H1 (cell line): ENCODE results near the gene RPL38. TPM values are rescaled to one million over a fixed set of nuclear protein-coding genes. Genes with fewer than 3 reads are reported as not detected.

Experiments used
- CTCF ChIA-PET: fragments of 300-600 bp; sonication (Branson Sonifier 250); formaldehyde crosslinking; loops from one replicate; lab custom pipeline; 2021; ENCODE audit not compliant: partially characterized antibody; lab: Charles Lee
- POLR2A ChIA-PET: fragments of 300-600 bp; sonication (Branson Sonifier 250); formaldehyde crosslinking; loops from one replicate; lab custom pipeline; 2021; ENCODE audit warnings: inconsistent platforms; ENCODE audit not compliant: partially characterized antibody; lab: Charles Lee
- DNase-seq, 2 experiments: peaks; one replicate each; pipeline versions ENCODE4 v3.0.0 to v3.0.0-alpha.2; 2010 to 2022; ENCODE audit warnings: low spot score in 2 of 2, low read depth in 1 of 2, mixed read lengths in 1 of 2
- FAIRE-seq: peaks from 2 replicates; lab custom pipeline; 2011; peaks lifted over from hg19 to GRCh38; lab: Jason Lieb, UNC
- H2AFZ ChIP-seq: 2 replicates; pipeline ENCODE4 v1.8.1; 2012; ENCODE audit warnings: low read length, inconsistent platforms
- H2AK5ac ChIP-seq: 2 replicates; pipeline ENCODE4 v1.6.1; 2013; ENCODE audit warnings: low read depth, low read length
- H2BK120ac ChIP-seq: replicated peaks from 2 replicates; pipeline ENCODE3; 2013; ENCODE audit warnings: low read depth, low read length, inconsistent platforms
- H2BK12ac ChIP-seq: 2 replicates; pipeline ENCODE4 v1.6.1; 2013; ENCODE audit warnings: low read depth, low read length
- H2BK15ac ChIP-seq: 2 replicates; pipeline ENCODE4 v1.6.1; 2013; ENCODE audit warnings: low read length
- H2BK20ac ChIP-seq: 2 replicates; pipeline ENCODE4 v1.6.1; 2013; ENCODE audit warnings: low read length
- H2BK5ac ChIP-seq: 2 replicates; pipeline ENCODE4 v1.6.1; 2013; ENCODE audit warnings: low read depth, low read length
- H3K14ac ChIP-seq: 2 replicates; pipeline ENCODE4 v1.6.1; 2013; ENCODE audit warnings: inconsistent platforms; ENCODE audit not compliant: insufficient read length
- H3K18ac ChIP-seq: 2 replicates; pipeline ENCODE4 v1.6.1; 2013; ENCODE audit warnings: low read length; ENCODE audit errors: extremely low read depth
- H3K23ac ChIP-seq: 2 replicates; pipeline ENCODE4 v1.6.1; 2013; ENCODE audit warnings: inconsistent platforms; ENCODE audit not compliant: insufficient read length
- H3K23me2 ChIP-seq: 2 replicates; pipeline ENCODE4 v1.6.1; 2013; ENCODE audit warnings: low read depth, low read length
- H3K27ac ChIP-seq: 2 replicates; pipeline ENCODE4 v1.6.1; 2011; ENCODE audit warnings: low read depth, low read length, inconsistent platforms
- H3K27me3 ChIP-seq, 4 experiments: replicated peaks in 1 of 4; 1 replicate in 1 of 4; 2 replicates in 3 of 4; pipeline versions ENCODE4 v1.6.1 to v1.8.1; 2011 to 2013; ENCODE audit warnings: low read length in 3 of 4, mild to moderate bottlenecking in 3 of 4, inconsistent platforms in 2 of 4, mixed read lengths in 2 of 4, moderate library complexity in 1 of 4; ENCODE audit not compliant: control insufficient read depth in 3 of 4, insufficient read depth in 3 of 4; ENCODE audit errors: extremely low read depth in 1 of 4
- H3K36me3 ChIP-seq, 4 experiments: 2 replicates each; pipeline versions ENCODE4 v1.6.1 to v1.8.1; 2011 to 2013; ENCODE audit warnings: mild to moderate bottlenecking in 4 of 4, low read length in 3 of 4, moderate library complexity in 2 of 4, control low read depth in 1 of 4, inconsistent platforms in 1 of 4; ENCODE audit not compliant: insufficient read depth in 4 of 4, control insufficient read depth in 2 of 4
- H3K4ac ChIP-seq: replicated peaks from 2 replicates; pipeline ENCODE3; 2013; ENCODE audit warnings: low read length, low read depth, mixed read lengths, inconsistent platforms; ENCODE audit not compliant: insufficient read length
- H3K4me1 ChIP-seq, 4 experiments: replicated peaks in 1 of 4; 1 replicate in 1 of 4; 2 replicates in 3 of 4; pipeline versions ENCODE4 v1.6.1 to v1.8.1; 2011 to 2013; ENCODE audit warnings: low read length in 3 of 4, inconsistent platforms in 2 of 4, mixed read lengths in 1 of 4; ENCODE audit not compliant: insufficient read depth in 4 of 4, control insufficient read depth in 3 of 4
- H3K4me2 ChIP-seq, 2 experiments: 2 replicates each; pipeline versions ENCODE4 v1.6.1 to v1.8.1; 2011 to 2013; ENCODE audit warnings: low read depth in 2 of 2, low read length in 2 of 2, control low read depth in 1 of 2, inconsistent platforms in 1 of 2, mild to moderate bottlenecking in 1 of 2; ENCODE audit not compliant: insufficient read depth in 1 of 2
- H3K4me3 ChIP-seq, 4 experiments: fragments of 200-600, 300-600 bp in 1 of 4; sonication (generic), shearing (Covaris generic), sonication (Bioruptor Twin) in 1 of 4; 2 replicates each; pipeline versions ENCODE4 v1.5.1 to v1.8.1; 2011 to 2016; ENCODE audit warnings: low read length in 4 of 4, low read depth in 3 of 4, control low read depth in 2 of 4, inconsistent platforms in 2 of 4, mild to moderate bottlenecking in 2 of 4, mixed read lengths in 1 of 4, moderate library complexity in 1 of 4; ENCODE audit not compliant: insufficient read depth in 2 of 4; ENCODE audit errors: extremely low read depth in 1 of 4
- H3K56ac ChIP-seq: replicated peaks from 2 replicates; pipeline ENCODE3; 2013; ENCODE audit warnings: low read depth, mild to moderate bottlenecking, mixed read lengths, low read length, inconsistent platforms; ENCODE audit not compliant: insufficient read length
- H3K79me1 ChIP-seq: 2 replicates; pipeline ENCODE4 v1.6.1; 2013; ENCODE audit warnings: low read depth, low read length, control low read depth
- H3K79me2 ChIP-seq, 2 experiments: 2 replicates each; pipeline versions ENCODE4 v1.6.1 to v1.8.1; 2012 to 2013; ENCODE audit warnings: low read length in 2 of 2, mild to moderate bottlenecking in 2 of 2, inconsistent platforms in 1 of 2; ENCODE audit not compliant: insufficient read depth in 2 of 2, control insufficient read depth in 1 of 2
- H3K9ac ChIP-seq, 4 experiments: replicated peaks in 1 of 4; 1 replicate in 1 of 4; 2 replicates in 3 of 4; pipeline versions ENCODE4 v1.6.1 to v1.8.1; 2011 to 2013; ENCODE audit warnings: low read depth in 3 of 4, low read length in 3 of 4, control low read depth in 2 of 4, mild to moderate bottlenecking in 2 of 4, moderate library complexity in 2 of 4, inconsistent platforms in 1 of 4; ENCODE audit errors: extremely low read depth in 1 of 4
- H3K9me3 ChIP-seq, 2 experiments: 2 replicates each; pipeline versions ENCODE4 v1.6.1 to v1.8.1; 2012 to 2013; ENCODE audit warnings: mild to moderate bottlenecking in 2 of 2, moderate library complexity in 2 of 2, control low read depth in 1 of 2, inconsistent platforms in 1 of 2, low read depth in 1 of 2, low read length in 1 of 2, mixed read lengths in 1 of 2; ENCODE audit not compliant: insufficient read depth in 2 of 2
- H4K20me1 ChIP-seq, 2 experiments: replicated peaks in 1 of 2; 2 replicates each; pipeline versions ENCODE3 to v1.8.1; 2011 to 2013; ENCODE audit warnings: inconsistent platforms in 2 of 2, low read length in 2 of 2, mild to moderate bottlenecking in 1 of 2; ENCODE audit not compliant: insufficient read depth in 2 of 2, control insufficient read depth in 1 of 2
- H4K5ac ChIP-seq: 2 replicates; pipeline ENCODE4 v1.6.1; 2013; ENCODE audit warnings: low read length, low read depth, mixed read lengths, inconsistent platforms; ENCODE audit not compliant: insufficient read length
- H4K8ac ChIP-seq: 2 replicates; pipeline ENCODE4 v1.8.0; 2013; ENCODE audit warnings: mild to moderate bottlenecking, moderate library complexity, low read length, inconsistent platforms; ENCODE audit not compliant: insufficient read depth; ENCODE audit errors: extremely low read depth
- H4K91ac ChIP-seq: replicated peaks from 2 replicates; pipeline ENCODE3; 2013; ENCODE audit warnings: low read length, mixed read lengths, inconsistent platforms; ENCODE audit not compliant: insufficient read length
- BACH1 ChIP-seq: IDR thresholded peaks from 2 replicates; pipeline ENCODE4 v1.6.1; 2012; ENCODE audit warnings: low read length, improper control_type of control experiment
- HDAC2 ChIP-seq, 2 experiments: fragments of 300-600 bp in 1 of 2; sonication (generic) in 1 of 2; IDR thresholded peaks; 2 replicates each; pipeline ENCODE4 v1.6.1; 2011 to 2012; ENCODE audit warnings: low read depth in 2 of 2, low read length in 2 of 2, mild to moderate bottlenecking in 2 of 2, moderate library complexity in 2 of 2, borderline replicate concordance in 1 of 2, inconsistent platforms in 1 of 2
- MAFK ChIP-seq: IDR thresholded peaks from 2 replicates; pipeline ENCODE4 v1.6.1; 2012; ENCODE audit warnings: low read depth, mild to moderate bottlenecking, improper control_type of control experiment, low read length
- TAF7 ChIP-seq: optimal IDR thresholded peaks from 2 replicates; pipeline ENCODE3; 2011; ENCODE audit warnings: low read depth, mild to moderate bottlenecking, inconsistent platforms, low read length, moderate library complexity, borderline replicate concordance
- WGBS, 2 experiments: shearing (Covaris generic) in 1 of 2; methylation state at CpG; one replicate each; pipeline versions ENCODE4 v1.1.6 to v1.1.7; 2013 to 2015; ENCODE audit warnings: low lambda C conversion rate in 2 of 2, mixed read lengths in 2 of 2, inconsistent platforms in 1 of 2, low coverage in 1 of 2, missing lambda C conversion rate in 1 of 2; ENCODE audit not compliant: insufficient replicate concordance in 2 of 2, insufficient coverage in 1 of 2, insufficient read length in 1 of 2; ENCODE audit errors: extremely low coverage in 1 of 2, missing lambda C conversion rate in 1 of 2; 5-methylcytosine and 5-hydroxymethylcytosine counted together
- polyA plus RNA-seq, 7 experiments: library from polyadenylated mRNA; depleted of rRNA in 3 of 7; stranded (reverse) in 5 of 7; unstranded in 2 of 7; fragments of >200 nt in 5 of 7; fragments of 200-250 nt in 2 of 7; gene quantifications; 1 replicate in 5 of 7; 2 replicates in 1 of 7; 4 replicates in 1 of 7; pipeline versions ENCODE4 v1.2.1 to v1.2.3, GENCODE V29; 2011 to 2013; ENCODE audit warnings: missing spikeins in 2 of 7, mixed read lengths in 2 of 7
- total RNA-seq: library from RNA; stranded (reverse); fragmentation: NEBNext Ultra II Directional; extraction: Animal tissue kit (Norgen Biotek cat#: 25700); gene quantifications from 2 replicates; pipeline ENCODE4 v1.2.1, GENCODE V29; 2021

RPL38 gene
- total and polyA plus RNA-seq, 2 of the 8 experiments (the other 6 are each of a cell fraction or from before 2014, with no cell fraction given), result 412 to 1,195 TPM

- no peaks in the 10 kb centered on the region for H3K79me2 ChIP-seq
- WGBS, 2 experiments, result 84% methylated on average over 8 of the region's 9 CpGs; no CpG with 5 or more reads in 1 of the 2 experiments
- no peak overlapping the region for H2AFZ ChIP-seq
- H3K4me2 ChIP-seq, result no peak overlapping the region
- DNase-seq (no peak), FAIRE-seq (no peak)
- H3K9ac ChIP-seq, result no peak overlapping the region
- ChIA-PET CTCF (interaction anchor here (0.6 to 5.1 kb wide), 5 partner anchors 16 to 1242 kb away, joined by 3 to 23 read pairs (median 8); partner anchors contain the start of gene RPL38), POLR2A (interaction anchor here (2.7 kb wide), 1 partner anchor 20 kb away, joined by 12 read pairs; the partner anchor contains the start of gene RPL38)
- no peaks in the 10 kb centered on the region for H3K27me3 ChIP-seq
- no peak overlapping the region for H4K91ac ChIP-seq
- no peak overlapping the region for H4K8ac ChIP-seq
- no peak overlapping the region for H2BK20ac ChIP-seq
- no peak overlapping the region for H3K14ac ChIP-seq
- no peak overlapping the region for H3K56ac ChIP-seq
- no peak overlapping the region for H3K18ac ChIP-seq
- H3K23ac ChIP-seq, result no peak overlapping the region
- H3K4me1 ChIP-seq, result peaks cover 0 to 4% (median 1%) of the 10 kb centered on the region in 4 experiments; a peak in 1 of 7 replicates
- H4K20me1 ChIP-seq, result peaks cover 0 to 2% of the 10 kb centered on the region in 2 experiments
- H2BK15ac ChIP-seq, result no peak overlapping the region
- H3K4me3 ChIP-seq, result no peak overlapping the region
- TF ChIP-seq BACH1 (no peak), HDAC2 (IDR thresholded peaks at IDR 0.05; ENCODE audit: borderline replicate concordance in 1 of 2, low read depth in 2 of 2, low read length in 2 of 2) (no peak), TAF7 (no peak), MAFK (no peak)
- no peak overlapping the region for H2BK12ac ChIP-seq
- H2BK5ac ChIP-seq, result no peak overlapping the region
- H2AK5ac ChIP-seq, result no peak overlapping the region
- H3K9me3 ChIP-seq, result no peaks in the 10 kb centered on the region
- no peaks in the 10 kb centered on the region; the same call in 1 of the 2 replicates for H3K23me2 ChIP-seq
- no peak overlapping the region for H4K5ac ChIP-seq
- H3K36me3 ChIP-seq, result no peaks in the 10 kb centered on the region
- no peak overlapping the region for H2BK120ac ChIP-seq
- H3K79me1 ChIP-seq, result no peaks in the 10 kb centered on the region
- H3K27ac ChIP-seq, result no peak overlapping the region
- H3K4ac ChIP-seq, result no peak overlapping the region
Measured at GRCh38 chr17:74183411-74183810, 20.1 kb upstream of the RPL38 start.
